ENCODE data around the gene ADAMTSL3. TPM values are rescaled to one million over a fixed set of nuclear protein-coding genes. Genes with fewer than 3 reads are reported as not detected.

Gene ADAMTSL3
- total RNA-seq, 1 donor from 2014 or later = 0.07 TPM

DNA sequence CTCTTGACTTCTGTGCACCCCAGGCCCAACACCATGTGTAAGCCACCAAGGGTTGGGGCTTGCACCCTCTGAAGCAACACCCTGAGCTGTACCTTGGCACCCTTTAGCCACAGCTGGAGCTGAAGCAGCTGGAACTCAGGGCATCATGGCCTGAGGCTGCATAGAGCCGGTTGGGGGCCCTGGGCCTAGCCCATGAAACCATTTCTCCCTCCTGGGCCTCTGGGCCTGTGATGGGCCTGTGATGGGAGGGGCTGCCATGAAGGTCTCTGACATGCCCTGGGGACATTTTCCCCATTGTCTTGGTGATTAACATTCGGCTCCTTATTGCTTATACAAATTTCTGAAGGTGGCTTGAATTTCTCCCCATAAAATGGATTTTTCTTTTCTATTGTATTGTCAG is 22.4 kb upstream of the ADAMTSL3 start:
- Mint-ChIP-seq H3K4me1 (no peaks in the 10 kb centered on the region), H3K9me3 (peaks cover 14% of the 10 kb centered on the region), H3K36me3 (ENCODE audit: low read depth) (no peaks in the 10 kb centered on the region), H3K4me3 (no peak overlapping the region), H3K27me3 (ENCODE audit: low read depth) (peaks cover 22% of the 10 kb centered on the region), H3K27ac (ENCODE audit: unreplicated experiment) (no peak overlapping the region)
- no peak for TF ChIP-seq CTCF (conservative IDR thresholded peaks at IDR 0.05)
- DNase-seq (ENCODE audit: low read depth, low spot score) = no peak

- no peak overlapping the region for H3K4me3 Mint-ChIP-seq
- H3K36me3 Mint-ChIP-seq (ENCODE audit: low read depth) = peaks cover 2% of the 10 kb centered on the region
- TF ChIP-seq CTCF (conservative IDR thresholded peaks at IDR 0.05) = no peak
Measured at GRCh38 chr15:83643201-83643600, 10.7 kb upstream of the ADAMTSL3 start.

DNA sequence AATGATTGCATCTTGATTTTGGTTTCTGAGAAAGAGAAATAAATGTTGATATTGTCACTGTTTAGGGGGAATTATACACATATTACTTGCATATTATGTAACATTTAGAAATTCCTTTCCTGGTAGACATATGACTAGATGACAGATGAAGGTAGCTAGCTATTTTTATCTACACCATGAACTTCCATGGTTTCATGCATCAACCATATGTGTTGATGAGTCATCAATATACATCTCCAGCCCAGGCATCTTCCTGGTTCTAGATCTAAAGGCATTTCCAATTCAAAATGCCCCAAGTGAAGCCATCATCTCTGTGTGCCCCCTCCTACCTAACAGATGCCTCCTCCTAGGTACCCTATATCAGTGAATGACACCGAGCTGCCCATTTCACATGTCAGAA is 9.5 kb upstream of the ADAMTSL3 start:
- no peak for DNase-seq (ENCODE audit: low read depth, low spot score)
- no peaks in the 10 kb centered on the region for H3K4me1 Mint-ChIP-seq
- TF ChIP-seq CTCF (conservative IDR thresholded peaks at IDR 0.05) = no peak
- peaks cover 15% of the 10 kb centered on the region for H3K9me3 Mint-ChIP-seq
- H3K27me3 Mint-ChIP-seq (ENCODE audit: low read depth) = peaks cover 59% of the 10 kb centered on the region
- no peak overlapping the region for H3K27ac Mint-ChIP-seq (ENCODE audit: unreplicated experiment)
- H3K4me3 Mint-ChIP-seq = no peak overlapping the region
- H3K36me3 Mint-ChIP-seq (ENCODE audit: low read depth) = peaks cover 2% of the 10 kb centered on the region

More at GRCh38 chr15:83643201-83643600, 10.7 kb upstream of the ADAMTSL3 start:
- DNase-seq (ENCODE audit: low read depth, low spot score) = no peak
- Mint-ChIP-seq H3K9me3 (peaks cover 15% of the 10 kb centered on the region), H3K4me1 (no peaks in the 10 kb centered on the region), H3K27ac (ENCODE audit: unreplicated experiment) (no peak overlapping the region), H3K27me3 (ENCODE audit: low read depth) (peaks cover 49% of the 10 kb centered on the region)

GRCh38 chr15:83650831-83651230 is 3.1 kb upstream of the ADAMTSL3 start:
- TF ChIP-seq CTCF (conservative IDR thresholded peaks at IDR 0.05) = no peak
- Mint-ChIP-seq H3K4me1 (no peaks in the 10 kb centered on the region), H3K27me3 (ENCODE audit: low read depth) (peaks cover 83% of the 10 kb centered on the region), H3K4me3 (no peak overlapping the region), H3K9me3 (no peaks in the 10 kb centered on the region), H3K27ac (ENCODE audit: unreplicated experiment) (no peak overlapping the region), H3K36me3 (ENCODE audit: low read depth) (no peaks in the 10 kb centered on the region)
- no peak for DNase-seq (ENCODE audit: low read depth, low spot score)

GRCh38 chr15:83651541-83651940 is 2.4 kb upstream of the ADAMTSL3 start:
- H3K4me1 Mint-ChIP-seq = no peaks in the 10 kb centered on the region
- peaks cover 88% of the 10 kb centered on the region for H3K27me3 Mint-ChIP-seq (ENCODE audit: low read depth)
- TF ChIP-seq CTCF (conservative IDR thresholded peaks at IDR 0.05) = no peak
- H3K9me3 Mint-ChIP-seq = no peaks in the 10 kb centered on the region
- no peaks in the 10 kb centered on the region for H3K36me3 Mint-ChIP-seq (ENCODE audit: low read depth)
- no peak for DNase-seq (ENCODE audit: low read depth, low spot score)
- H3K4me3 Mint-ChIP-seq = no peak overlapping the region
- no peak overlapping the region for H3K27ac Mint-ChIP-seq (ENCODE audit: unreplicated experiment)

All from neural crest cell (in vitro differentiated cells).